IPS DF 6.9 (cell line): Measurements from ENCODE around the gene MAGEA10.
"Not testable (repeated sequence)": the region's sequence is repeated elsewhere in the genome, so short reads cannot be mapped to it uniquely, and the experiment has no call there.

Experiments
- DNase-seq: peaks from one replicate; pipeline ENCODE4 v3.0.0-alpha.2; 2013; ENCODE audit warnings: low read depth, low spot score
- H3K27ac ChIP-seq: one replicate; pipeline ENCODE4 v1.5.1; 2013; ENCODE audit warnings: low read length, control low read depth
- H3K27me3 ChIP-seq: 2 replicates; pipeline ENCODE4 v1.6.1; 2013; ENCODE audit warnings: mild to moderate bottlenecking, low read length; ENCODE audit not compliant: control insufficient read depth, insufficient read depth
- H3K36me3 ChIP-seq: 2 replicates; pipeline ENCODE4 v1.6.1; 2013; ENCODE audit warnings: low read length; ENCODE audit not compliant: control insufficient read depth, insufficient read depth
- H3K4me1 ChIP-seq: 2 replicates; pipeline ENCODE4 v1.6.1; 2013; ENCODE audit warnings: low read length; ENCODE audit not compliant: control insufficient read depth, insufficient read depth
- H3K4me3 ChIP-seq: 2 replicates; pipeline ENCODE4 v1.5.1; 2013; ENCODE audit warnings: mild to moderate bottlenecking, low read length
- H3K9me3 ChIP-seq: 2 replicates; pipeline ENCODE4 v1.6.1; 2013; ENCODE audit warnings: low read length, inconsistent platforms; ENCODE audit not compliant: control insufficient read depth, insufficient read depth
- WGBS: extraction: QIAGEN DNeasy Blood & Tissue Kit; methylation state at CpG from one replicate; pipeline ENCODE4 v1.1.7; 2013; ENCODE audit warnings: mixed read lengths, missing lambda C conversion rate; ENCODE audit not compliant: insufficient read length, insufficient coverage; 5-methylcytosine and 5-hydroxymethylcytosine counted together

Gene MAGEA10

DNA sequence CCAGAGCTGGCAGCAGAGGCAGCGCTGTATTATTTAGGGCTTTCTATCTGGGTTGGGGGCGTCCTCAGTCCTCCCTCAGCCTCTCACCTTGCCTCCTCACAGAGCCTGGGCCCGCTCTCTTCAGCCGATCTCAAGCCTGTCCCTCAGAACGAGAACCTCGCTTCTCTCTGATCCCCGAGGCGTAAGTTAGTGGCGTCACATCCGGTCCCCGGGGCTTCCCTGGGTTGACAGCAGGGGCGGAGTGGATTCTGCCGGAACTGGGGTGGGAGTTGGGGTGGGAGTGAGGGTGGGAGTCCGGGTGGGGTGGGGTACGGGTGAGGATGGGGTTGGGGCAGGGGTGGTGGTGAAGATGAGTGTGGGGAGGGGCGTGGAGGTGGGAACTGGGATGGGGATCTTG, at the start of gene MAGEA10:
TSS of gene MAGEA10 (minus strand) at position 190 of the 397 bp plus-strand sequence. CDS start 2,957 bp downstream, outside the sequence.
- Histone ChIP-seq H3K4me1 (no peaks in the 10 kb centered on the region), H3K36me3 (no peaks in the 10 kb centered on the region), H3K9me3 (no peaks in the 10 kb centered on the region), H3K27me3 (no peaks in the 10 kb centered on the region), H3K27ac (no peak within 1 kb of the TSS), H3K4me3 (no peak within 1 kb of the TSS)
- no peak for DNase-seq
- no CpG with 5 or more reads among the region's 16 CpGs for WGBS

DNA sequence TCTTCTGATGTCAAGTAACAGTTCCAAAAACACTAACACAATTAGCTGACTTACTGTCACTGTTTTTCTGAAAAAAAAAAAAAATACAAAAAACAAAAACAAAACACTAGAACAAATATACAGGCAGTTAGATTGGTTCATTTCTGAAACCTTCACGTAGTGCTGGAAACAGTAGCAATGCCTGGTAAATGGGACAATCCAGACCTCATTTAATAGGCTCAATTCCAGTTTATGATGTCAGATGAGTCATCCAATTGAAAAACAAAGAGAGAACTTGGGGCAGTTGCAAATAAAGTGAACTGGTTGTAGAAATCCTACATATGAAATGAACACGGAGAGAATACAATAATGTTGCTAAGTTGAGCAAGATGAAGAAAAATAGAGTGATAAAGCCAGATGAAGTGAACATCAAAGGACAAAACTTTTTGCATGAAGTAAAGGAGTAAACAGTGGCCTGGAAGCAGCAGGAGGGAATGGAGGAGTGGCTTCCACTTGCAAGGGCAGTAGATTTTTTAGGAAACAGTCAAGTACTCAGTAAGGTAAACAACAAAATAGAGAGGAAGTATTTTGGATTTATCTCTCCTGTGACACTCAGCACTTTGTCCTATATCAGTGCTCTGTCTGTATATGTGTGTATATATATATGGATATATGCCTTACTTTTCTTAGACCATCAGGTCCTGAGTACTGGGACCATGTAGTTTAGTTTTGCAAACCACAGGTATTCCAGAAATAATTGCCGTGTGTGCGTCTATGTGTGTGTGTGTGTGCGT, 39.3 kb upstream of the MAGEA10 start:
- H3K4me1 ChIP-seq = no peaks in the 10 kb centered on the region
- no peaks in the 10 kb centered on the region for H3K9me3 ChIP-seq
- WGBS = no CpG with 5 or more reads among the region's 5 CpGs
- H3K4me3 ChIP-seq = no peak overlapping the region
- H3K27me3 ChIP-seq = no peaks in the 10 kb centered on the region
- no peak for DNase-seq
- no peaks in the 10 kb centered on the region for H3K36me3 ChIP-seq
- H3K27ac ChIP-seq = no peak overlapping the region

DNA sequence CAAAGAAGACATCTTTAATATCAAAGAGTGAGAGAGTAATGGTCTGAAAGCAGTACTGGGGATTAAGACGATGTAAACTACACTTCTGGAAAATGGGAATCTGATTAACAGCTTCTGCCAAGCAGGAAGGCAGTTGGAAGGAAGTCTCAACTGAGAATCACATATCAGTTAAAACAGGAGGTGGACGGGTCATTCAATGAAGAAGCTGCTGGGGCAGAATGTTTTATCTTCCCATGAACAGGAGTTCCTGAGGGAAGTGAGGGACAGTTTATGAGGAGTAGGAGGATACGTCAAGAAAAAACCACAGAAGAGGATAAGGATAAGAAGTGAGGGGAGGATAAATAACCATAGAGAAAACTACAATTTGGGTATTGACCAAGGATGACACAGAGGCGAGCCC, 38.7 kb upstream of the MAGEA10 start:
- no peak for DNase-seq
- Histone ChIP-seq H3K36me3 (no peaks in the 10 kb centered on the region), H3K27ac (no peak overlapping the region), H3K4me1 (no peaks in the 10 kb centered on the region), H3K27me3 (no peaks in the 10 kb centered on the region), H3K4me3 (no peak overlapping the region), H3K9me3 (no peaks in the 10 kb centered on the region)
- WGBS = no CpG with 5 or more reads among the region's 4 CpGs

- WGBS = no CpG with 5 or more reads among the region's 4 CpGs
- not testable (repeated sequence) for H3K4me3 ChIP-seq, H3K27ac ChIP-seq, H3K9me3 ChIP-seq, H3K36me3 ChIP-seq, DNase-seq, H3K4me1 ChIP-seq, H3K27me3 ChIP-seq
Measured at GRCh38 chrX:152175892-152176291, 37.5 kb upstream of the MAGEA10 start.

DNA sequence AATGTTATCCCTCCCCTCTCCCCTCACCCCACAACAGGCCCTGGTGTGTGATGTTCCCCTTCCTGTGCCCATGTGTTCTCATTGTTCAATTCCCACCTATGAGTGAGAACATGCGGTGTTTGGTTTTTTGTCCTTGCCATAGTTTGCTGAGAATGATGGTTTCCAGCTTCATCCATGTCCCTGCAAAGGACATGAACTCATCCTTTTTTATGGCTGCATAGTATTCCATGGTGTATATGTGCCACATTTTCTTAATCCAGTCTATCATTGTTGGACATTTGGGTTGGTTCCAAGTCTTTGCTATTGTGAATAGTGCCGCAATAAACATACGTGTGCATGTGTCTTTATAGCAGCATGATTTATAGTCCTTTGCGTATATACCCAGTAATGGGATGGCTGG, 35.5 kb upstream of the MAGEA10 start:
- not testable (repeated sequence) for H3K9me3 ChIP-seq, H3K4me3 ChIP-seq, H3K36me3 ChIP-seq, H3K4me1 ChIP-seq, H3K27ac ChIP-seq, DNase-seq, H3K27me3 ChIP-seq
- WGBS = no CpG with 5 or more reads among the region's 4 CpGs

DNA sequence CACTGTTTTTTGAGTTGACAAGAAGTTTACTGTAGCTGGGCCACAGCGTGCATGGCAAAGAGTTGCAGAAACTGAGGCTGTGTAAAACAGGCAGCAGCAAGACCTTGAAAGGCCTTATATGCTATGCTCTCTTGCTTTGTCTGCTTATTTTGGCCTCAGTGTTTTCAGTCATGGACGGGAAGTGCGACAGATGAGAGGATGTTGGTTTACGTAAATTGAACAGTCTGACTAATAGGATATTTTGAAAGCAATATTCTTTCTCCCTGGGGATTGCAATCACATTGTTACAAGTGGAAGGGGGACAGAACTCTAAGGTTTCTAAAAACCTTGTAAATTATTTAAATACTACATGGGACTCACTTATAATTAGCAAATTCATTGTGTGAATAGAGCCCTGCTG, 32.2 kb upstream of the MAGEA10 start:
- no peak for DNase-seq
- Histone ChIP-seq H3K4me1 (no peaks in the 10 kb centered on the region), H3K36me3 (no peaks in the 10 kb centered on the region), H3K4me3 (no peak overlapping the region), H3K9me3 (no peaks in the 10 kb centered on the region), H3K27ac (no peak overlapping the region), H3K27me3 (no peaks in the 10 kb centered on the region)
- WGBS = no CpG with 5 or more reads among the region's 4 CpGs

GRCh38 chrX:152165033-152165743, 26.8 kb upstream of the MAGEA10 start:
- Histone ChIP-seq H3K4me1 (no peaks in the 10 kb centered on the region), H3K36me3 (no peaks in the 10 kb centered on the region), H3K27ac (no peak overlapping the region), H3K9me3 (no peaks in the 10 kb centered on the region), H3K4me3 (no peak overlapping the region), H3K27me3 (no peaks in the 10 kb centered on the region)
- DNase-seq = no peak
- no CpG with 5 or more reads among the region's 2 CpGs for WGBS

- H3K9me3 ChIP-seq = no peaks in the 10 kb centered on the region
- H3K36me3 ChIP-seq = no peaks in the 10 kb centered on the region
- no peak overlapping the region for H3K4me3 ChIP-seq
- H3K4me1 ChIP-seq = no peaks in the 10 kb centered on the region
- no peaks in the 10 kb centered on the region for H3K27me3 ChIP-seq
- no CpG with 5 or more reads among the region's 2 CpGs for WGBS
- no peak for DNase-seq
- no peak overlapping the region for H3K27ac ChIP-seq
Measured at GRCh38 chrX:152157042-152157441, 18.7 kb upstream of the MAGEA10 start.

DNA sequence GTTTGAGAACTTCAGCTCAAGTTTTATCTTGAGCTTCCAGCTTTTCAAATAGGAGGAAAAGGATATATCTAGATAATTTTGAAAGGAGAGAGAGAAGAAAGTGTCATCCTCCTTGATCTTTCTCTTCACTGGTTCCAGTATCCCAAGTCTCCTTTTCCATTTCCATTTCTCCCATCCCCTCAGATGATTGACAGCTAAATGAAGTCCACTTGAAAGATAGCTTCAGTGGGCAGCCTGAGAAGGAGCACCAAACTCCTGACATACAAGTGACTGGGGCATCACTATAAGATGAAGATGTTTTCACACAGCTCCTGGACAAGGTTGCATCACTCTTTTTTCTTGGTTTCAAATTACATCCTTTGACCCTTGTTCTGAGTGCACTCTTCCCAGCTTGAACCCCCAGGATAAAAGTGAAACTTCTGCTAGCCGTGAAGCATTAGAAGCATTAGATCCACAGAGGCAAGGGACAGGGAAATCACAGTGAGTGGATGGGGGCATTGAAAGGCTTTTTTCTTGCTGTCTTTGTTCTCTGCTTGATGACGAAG, 17.5 kb upstream of the MAGEA10 start:
- H3K36me3 ChIP-seq = no peaks in the 10 kb centered on the region
- no CpG with 5 or more reads among the region's 2 CpGs for WGBS
- H3K4me1 ChIP-seq = no peaks in the 10 kb centered on the region
- H3K27me3 ChIP-seq = no peaks in the 10 kb centered on the region
- no peaks in the 10 kb centered on the region for H3K9me3 ChIP-seq
- no peak overlapping the region for H3K4me3 ChIP-seq
- DNase-seq = no peak
- no peak overlapping the region for H3K27ac ChIP-seq

- no peaks in the 10 kb centered on the region for H3K4me1 ChIP-seq
- H3K27me3 ChIP-seq = no peaks in the 10 kb centered on the region
- DNase-seq = no peak
- no peak overlapping the region for H3K27ac ChIP-seq
- no peak overlapping the region for H3K4me3 ChIP-seq
- no CpG with 5 or more reads among the region's 1 CpG for WGBS
- H3K36me3 ChIP-seq = no peaks in the 10 kb centered on the region
- H3K9me3 ChIP-seq = no peaks in the 10 kb centered on the region
Measured at GRCh38 chrX:152154050-152154449, 15.7 kb upstream of the MAGEA10 start.
